Kidney (tissue), 14 donors: ENCODE results near the gene INCENP. TPM values are rescaled to one million over a fixed set of nuclear protein-coding genes. Genes with fewer than 3 reads are reported as not detected.

Experiments
- DNase-seq, 5 donors: peaks; one replicate each; pipeline ENCODE4 v3.0.0-alpha.2; 2013 to 2020
- FAIRE-seq: peaks from 2 replicates; lab custom pipeline; 2012; peaks lifted over from hg19 to GRCh38; lab: Jason Lieb, UNC
- H3K27ac ChIP-seq, 2 donors: one replicate each; pipeline ENCODE4 v1.7.0; 2013; ENCODE audit warnings: low read depth in 2 of 2, low read length in 2 of 2, inconsistent platforms in 1 of 2
- H3K27me3 ChIP-seq: one replicate; pipeline ENCODE4 v1.7.1; 2013; ENCODE audit warnings: low read length, inconsistent platforms; ENCODE audit not compliant: control insufficient read depth, insufficient read depth
- H3K36me3 ChIP-seq, 3 donors: one replicate each; pipeline versions ENCODE4 v1.7.0 to v1.7.1; 2013; ENCODE audit warnings: low read length in 3 of 3, control low read depth in 1 of 3, inconsistent platforms in 1 of 3; ENCODE audit not compliant: insufficient read depth in 3 of 3, control insufficient read depth in 2 of 3
- H3K4me1 ChIP-seq, 3 donors: one replicate each; pipeline versions ENCODE4 v1.7.0 to v1.7.1; 2013; ENCODE audit warnings: low read length in 3 of 3, inconsistent platforms in 1 of 3, low read depth in 1 of 3; ENCODE audit not compliant: control insufficient read depth in 2 of 3, insufficient read depth in 2 of 3
- H3K4me3 ChIP-seq, 3 donors: one replicate each; pipeline versions ENCODE4 v1.7.0 to v1.8.1; 2013; ENCODE audit warnings: low read length in 3 of 3, control low read depth in 1 of 3, inconsistent platforms in 1 of 3
- H3K9ac ChIP-seq, 3 donors: one replicate each; pipeline versions ENCODE4 v1.7.0 to v1.7.1; 2013; ENCODE audit warnings: low read length in 3 of 3, control low read depth in 1 of 3, inconsistent platforms in 1 of 3
- H3K9me3 ChIP-seq, 3 donors: one replicate each; pipeline versions ENCODE4 v1.7.0 to v1.7.1; 2013; ENCODE audit warnings: low read length in 3 of 3, control low read depth in 1 of 3, inconsistent platforms in 1 of 3; ENCODE audit not compliant: control insufficient read depth in 2 of 3, insufficient read depth in 1 of 3
- CTCF ChIP-seq: IDR thresholded peaks from 3 replicates; pipeline ENCODE4 v1.5.1; 2012; ENCODE audit warnings: mild to moderate bottlenecking, moderate library complexity, borderline replicate concordance; ENCODE audit not compliant: insufficient read depth; ENCODE audit errors: extremely low read depth
- intact Hi-C: fragments of 100-400 bp; cut with DNase I; formaldehyde crosslinking; loops from one replicate; pipeline ENCODE4 v1.11.1; 2022
- polyA plus RNA-seq: library from polyadenylated mRNA; stranded (reverse); fragments of 350-450 nt; fragmentation: Illumina TruSeq; extraction: RNeasy Lipid Tissue Mini Kit (QIAGEN cat#74804); gene quantifications from one replicate; pipeline ENCODE4 v1.2.3, GENCODE V29; 2014; ENCODE audit warnings: low read depth, low replicate concordance; ENCODE audit not compliant: insufficient read depth
- total RNA-seq: library from RNA; stranded (reverse); fragmentation: NEBNext Ultra II Directional; extraction: Animal tissue kit (Norgen Biotek cat#: 25700); gene quantifications from one replicate; pipeline ENCODE4 v1.2.1, GENCODE V29; 2021
- donor health status: control.
- donor health status: control.
- donor health status: control.
- donor health status: control.
- donor health status: control.
- donor health status: DM: yes; HTN: yes; CAD: no.
- donor health status: Normal renal cell carcinoma (clear cell type).

INCENP gene
- total and polyA plus RNA-seq, 2 donors from 2014 or later, result 2.9 to 17.5 TPM

- Histone ChIP-seq H3K9ac (no peak overlapping the region), H3K27me3 (no peaks in the 10 kb centered on the region), H3K4me3 (no peak overlapping the region), H3K4me1 (no peaks in the 10 kb centered on the region), H3K36me3 (peaks cover 0 to 13% (median 9%) of the 10 kb centered on the region in 3 donors), H3K9me3 (no peaks in the 10 kb centered on the region), H3K27ac (no peak overlapping the region)
- TF ChIP-seq CTCF, result no peak
- FAIRE-seq (no peak), DNase-seq (peak in 1 of 5 donors; percentile 17)
- intact Hi-C loops, result no loop called here
Measured at GRCh38 chr11:62132191-62132590, 8.4 kb downstream of the INCENP start.

GRCh38 chr11:62132689-62133293 lies 9.0 kb downstream of the INCENP start:
- no peak for TF ChIP-seq CTCF
- H3K9ac ChIP-seq, result no peak overlapping the region
- no peaks in the 10 kb centered on the region for H3K27me3 ChIP-seq
- no peak overlapping the region for H3K27ac ChIP-seq
- H3K9me3 ChIP-seq, result no peaks in the 10 kb centered on the region
- H3K36me3 ChIP-seq, result peaks cover 0 to 13% (median 9%) of the 10 kb centered on the region in 3 donors
- DNase-seq (peak in 1 of 5 donors; percentile 15), FAIRE-seq (no peak)
- H3K4me1 ChIP-seq, result no peaks in the 10 kb centered on the region
- intact Hi-C loops, result no loop called here
- H3K4me3 ChIP-seq, result no peak overlapping the region

- H3K4me3 ChIP-seq, result no peak overlapping the region
- no peak overlapping the region for H3K9ac ChIP-seq
- no peak for FAIRE-seq
- peak in 2 of 5 donors; percentile 16 to 27 for DNase-seq
- intact Hi-C loops, result no loop called here
- H3K27ac ChIP-seq, result no peak overlapping the region
- H3K27me3 ChIP-seq, result no peaks in the 10 kb centered on the region
- peaks cover 0 to 13% (median 9%) of the 10 kb centered on the region in 3 donors for H3K36me3 ChIP-seq
- TF ChIP-seq CTCF, result no peak
- H3K9me3 ChIP-seq, result no peaks in the 10 kb centered on the region
- no peaks in the 10 kb centered on the region for H3K4me1 ChIP-seq
Measured at GRCh38 chr11:62133328-62134065, 9.7 kb downstream of the INCENP start.
